Globus pallidus (tissue), 1 donor: ENCODE results near the gene BAZ2B.
"Not testable (repeated sequence)": the region's sequence is repeated elsewhere in the genome, so short reads cannot be mapped to it uniquely, and the experiment has no call there.

ENCODE experiments used
- DNase-seq: peaks from one replicate; pipeline ENCODE4 v3.0.0-alpha.2; 2015; ENCODE audit warnings: low spot score

The BAZ2B gene, protein sequence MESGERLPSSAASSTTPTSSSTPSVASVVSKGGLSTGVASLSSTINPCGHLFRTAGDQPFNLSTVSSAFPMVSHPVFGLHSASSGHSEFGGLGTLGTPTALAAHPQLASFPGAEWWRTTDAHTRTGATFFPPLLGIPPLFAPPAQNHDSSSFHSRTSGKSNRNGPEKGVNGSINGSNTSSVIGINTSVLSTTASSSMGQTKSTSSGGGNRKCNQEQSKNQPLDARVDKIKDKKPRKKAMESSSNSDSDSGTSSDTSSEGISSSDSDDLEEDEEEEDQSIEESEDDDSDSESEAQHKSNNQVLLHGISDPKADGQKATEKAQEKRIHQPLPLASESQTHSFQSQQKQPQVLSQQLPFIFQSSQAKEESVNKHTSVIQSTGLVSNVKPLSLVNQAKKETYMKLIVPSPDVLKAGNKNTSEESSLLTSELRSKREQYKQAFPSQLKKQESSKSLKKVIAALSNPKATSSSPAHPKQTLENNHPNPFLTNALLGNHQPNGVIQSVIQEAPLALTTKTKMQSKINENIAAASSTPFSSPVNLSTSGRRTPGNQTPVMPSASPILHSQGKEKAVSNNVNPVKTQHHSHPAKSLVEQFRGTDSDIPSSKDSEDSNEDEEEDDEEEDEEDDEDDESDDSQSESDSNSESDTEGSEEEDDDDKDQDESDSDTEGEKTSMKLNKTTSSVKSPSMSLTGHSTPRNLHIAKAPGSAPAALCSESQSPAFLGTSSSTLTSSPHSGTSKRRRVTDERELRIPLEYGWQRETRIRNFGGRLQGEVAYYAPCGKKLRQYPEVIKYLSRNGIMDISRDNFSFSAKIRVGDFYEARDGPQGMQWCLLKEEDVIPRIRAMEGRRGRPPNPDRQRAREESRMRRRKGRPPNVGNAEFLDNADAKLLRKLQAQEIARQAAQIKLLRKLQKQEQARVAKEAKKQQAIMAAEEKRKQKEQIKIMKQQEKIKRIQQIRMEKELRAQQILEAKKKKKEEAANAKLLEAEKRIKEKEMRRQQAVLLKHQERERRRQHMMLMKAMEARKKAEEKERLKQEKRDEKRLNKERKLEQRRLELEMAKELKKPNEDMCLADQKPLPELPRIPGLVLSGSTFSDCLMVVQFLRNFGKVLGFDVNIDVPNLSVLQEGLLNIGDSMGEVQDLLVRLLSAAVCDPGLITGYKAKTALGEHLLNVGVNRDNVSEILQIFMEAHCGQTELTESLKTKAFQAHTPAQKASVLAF (N-terminal part only)

DNA sequence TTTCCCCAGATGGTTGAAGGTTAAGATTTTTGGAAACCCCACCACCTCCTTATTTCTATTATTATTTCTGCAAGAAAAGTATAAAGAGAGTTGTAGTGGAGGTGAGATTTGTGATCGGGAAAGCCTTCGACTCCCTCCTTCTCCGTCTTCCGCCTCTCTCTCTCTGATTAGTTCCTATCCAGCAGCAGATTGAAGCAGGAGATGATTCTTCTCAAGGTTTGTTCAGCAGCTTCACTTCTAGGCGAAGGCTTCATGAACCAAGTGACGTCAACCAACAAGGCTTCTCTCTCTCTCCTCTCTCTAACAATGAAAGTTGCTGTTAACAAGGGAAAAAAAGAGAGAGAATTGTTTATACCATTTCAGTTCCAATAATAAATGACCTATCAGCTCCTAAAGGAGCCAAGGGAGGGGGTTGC is at the start of gene BAZ2B:
BAZ2B (minus strand) TSS at position 263 of the 416 bp plus-strand sequence. CDS start 137,829 bp downstream, outside the sequence.
- DNase-seq: peak; percentile 87

DNA sequence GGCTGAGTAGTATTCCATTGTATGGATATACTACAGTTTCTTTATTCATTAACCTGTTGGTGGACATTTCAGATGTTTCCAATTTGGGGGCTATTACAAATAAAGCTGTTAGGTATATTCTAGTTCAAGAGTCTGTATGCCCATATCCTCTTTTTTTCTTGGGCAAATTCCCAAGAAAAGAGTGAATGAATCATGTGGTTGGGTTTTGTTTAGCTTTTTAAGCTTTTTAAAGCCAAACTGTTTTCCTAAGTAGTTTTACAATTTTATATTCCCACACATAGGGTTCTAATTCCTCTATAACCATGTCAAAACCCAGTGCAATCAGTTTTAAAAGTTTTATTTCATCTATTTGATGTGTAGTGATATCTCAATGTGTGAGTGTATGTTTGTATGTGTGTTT is 44.9 kb upstream of the BAZ2B start:
- DNase-seq: no peak

DNA sequence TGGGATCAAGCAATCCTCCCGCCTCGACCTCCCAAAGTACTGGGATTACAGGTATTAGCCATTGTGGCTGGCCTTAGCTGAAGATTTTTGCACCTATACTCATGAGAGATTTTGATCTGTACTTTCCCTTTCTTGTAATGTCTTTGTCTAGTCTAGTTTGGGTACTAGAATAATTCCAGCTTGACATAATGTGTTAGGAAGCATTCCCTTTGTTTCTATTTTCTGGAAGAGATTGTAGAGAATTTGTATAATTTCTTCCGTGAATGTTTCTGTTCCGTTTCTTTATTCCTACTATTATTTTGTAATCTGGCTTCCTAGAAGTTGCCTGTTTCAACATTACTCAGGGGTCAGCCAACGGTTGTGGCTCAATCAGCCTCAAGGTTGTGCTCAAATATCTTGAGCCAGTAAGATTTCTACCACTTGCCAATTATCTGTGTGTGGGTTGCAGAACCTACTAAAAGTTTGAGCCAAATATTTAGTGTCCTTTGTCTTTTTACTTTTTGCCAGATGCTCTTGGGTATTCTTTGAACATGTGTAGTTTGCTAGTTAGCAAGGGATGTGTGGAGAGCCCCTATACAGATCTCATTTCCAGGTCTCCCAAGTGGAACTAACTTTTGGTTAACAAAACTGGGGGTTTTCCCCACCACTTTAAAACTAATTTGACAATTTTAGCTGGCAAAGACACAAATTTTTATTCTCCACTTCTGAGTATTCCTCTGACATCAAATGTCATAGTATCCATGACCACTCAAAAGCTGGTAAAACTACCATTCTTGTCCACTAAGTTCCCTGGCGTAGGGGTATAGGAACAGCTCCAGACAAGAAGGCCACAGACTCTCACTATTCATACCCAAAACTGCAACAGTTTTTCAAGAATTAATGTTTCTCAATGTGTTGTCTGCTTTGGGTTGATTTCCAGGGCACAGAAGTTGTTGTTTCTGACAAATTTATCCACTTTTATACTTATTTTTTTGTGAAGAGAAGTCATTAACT is 42.8 kb upstream of the BAZ2B start:
- no peak for DNase-seq

DNA sequence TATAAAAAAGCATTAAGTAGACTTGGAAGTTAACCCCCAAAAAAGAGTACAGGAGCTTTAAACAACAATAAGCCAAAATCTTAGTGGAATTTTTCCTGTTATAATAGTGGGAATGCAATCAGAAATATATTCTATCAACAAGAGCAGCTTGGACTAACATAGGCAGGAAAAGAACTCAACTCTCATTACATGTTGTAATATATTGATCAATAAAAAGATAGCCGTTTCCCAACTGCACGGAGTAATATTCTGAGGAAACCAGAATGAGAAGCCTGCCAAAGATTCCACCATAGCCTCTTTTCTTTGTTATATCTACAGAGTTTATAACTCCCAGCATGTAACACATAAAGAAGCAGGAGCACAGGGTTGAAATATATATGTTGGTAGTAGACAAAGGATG is 37.6 kb upstream of the BAZ2B start:
- no peak for DNase-seq

DNA sequence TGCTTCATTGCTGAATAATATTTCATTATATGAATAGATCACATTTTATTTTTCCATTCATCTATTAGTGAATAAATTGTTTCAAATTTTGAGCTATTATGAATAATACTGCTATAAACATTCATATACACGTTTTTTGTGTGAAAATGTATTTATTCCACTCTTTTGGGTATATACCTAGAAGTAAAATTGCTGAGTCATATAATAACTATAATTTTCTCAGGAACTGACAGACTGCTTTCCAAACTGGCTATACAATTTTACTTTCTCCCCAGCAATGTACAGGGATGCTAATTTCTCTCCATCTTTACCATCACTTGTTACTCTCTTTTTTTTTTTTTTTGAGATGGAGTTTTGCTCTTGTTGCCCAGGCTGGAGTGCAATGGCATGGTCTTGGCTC is 35.5 kb upstream of the BAZ2B start:
- DNase-seq: no peak

DNA sequence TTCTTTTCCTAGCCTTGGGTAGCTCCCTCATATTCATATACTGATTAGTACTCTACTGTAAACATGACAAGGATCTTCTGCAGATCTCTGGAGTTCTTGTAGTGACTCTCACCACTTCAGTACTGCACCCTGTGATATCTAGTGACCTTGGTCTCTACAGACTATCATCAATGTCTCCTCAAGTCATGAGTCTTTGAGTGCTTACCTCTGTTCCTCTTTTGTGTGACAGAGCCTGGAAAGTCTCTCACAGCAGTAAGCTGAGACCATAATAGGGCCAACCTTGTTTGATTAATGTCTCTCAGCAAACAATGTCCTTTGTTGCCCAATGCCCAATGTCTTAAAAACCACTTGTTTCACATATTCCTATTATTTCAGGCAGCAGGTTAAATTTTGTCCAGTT is 34.2 kb upstream of the BAZ2B start:
- DNase-seq: no peak

DNA sequence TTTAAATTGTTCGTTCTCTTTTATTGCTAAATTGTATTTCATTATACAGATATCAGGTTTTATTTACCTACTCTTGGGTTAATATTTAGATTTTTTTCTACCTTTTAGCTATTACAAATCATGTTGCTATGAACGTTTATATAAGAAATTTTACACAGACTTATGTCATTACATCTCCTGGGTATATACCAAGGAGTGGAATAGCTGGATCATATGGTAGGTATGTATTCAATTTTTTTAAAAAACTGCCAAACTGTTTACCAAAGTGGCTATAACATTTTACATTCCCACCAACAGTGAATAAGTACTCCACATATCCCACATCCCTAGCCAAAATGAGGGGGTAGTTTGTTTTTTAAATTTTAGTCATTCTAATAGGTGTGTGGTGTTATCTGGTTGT is 32.3 kb upstream of the BAZ2B start:
- DNase-seq: no peak

DNA sequence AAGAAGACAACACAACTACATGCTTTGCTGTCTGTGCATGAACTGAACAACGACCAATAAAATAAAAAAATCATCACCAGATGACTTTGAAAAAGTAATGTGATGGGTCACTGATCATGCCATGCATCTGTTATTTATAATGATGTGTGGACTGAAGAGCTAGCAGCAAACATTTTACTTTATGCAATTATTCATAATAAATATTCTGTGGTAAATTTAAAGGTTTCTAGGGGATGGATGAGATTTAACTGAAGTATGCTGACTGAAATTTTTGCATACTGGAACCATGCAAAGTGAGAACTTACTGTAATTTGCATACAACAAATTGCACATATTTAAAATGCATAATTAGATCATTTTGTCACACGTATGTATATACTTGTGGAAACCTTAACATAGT is 31.3 kb upstream of the BAZ2B start:
- no peak for DNase-seq

DNA sequence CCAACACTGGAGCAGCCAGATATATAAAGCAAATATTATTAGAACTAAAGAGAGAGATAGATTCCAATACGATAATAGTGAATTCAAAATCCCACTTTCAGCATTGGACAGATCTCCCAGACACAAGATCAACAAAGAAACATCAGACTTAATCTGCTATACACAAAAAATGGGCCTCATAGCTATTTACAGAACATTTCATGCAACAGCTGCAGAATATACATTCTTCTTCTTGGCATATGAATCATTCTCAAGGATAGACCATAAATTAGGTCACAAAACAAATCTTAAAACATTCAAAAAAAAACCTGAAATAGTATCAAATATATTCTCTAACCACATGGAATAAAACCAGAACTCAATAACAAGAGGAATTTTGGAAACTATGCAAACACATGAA is 23.8 kb upstream of the BAZ2B start:
- no peak for DNase-seq

DNA sequence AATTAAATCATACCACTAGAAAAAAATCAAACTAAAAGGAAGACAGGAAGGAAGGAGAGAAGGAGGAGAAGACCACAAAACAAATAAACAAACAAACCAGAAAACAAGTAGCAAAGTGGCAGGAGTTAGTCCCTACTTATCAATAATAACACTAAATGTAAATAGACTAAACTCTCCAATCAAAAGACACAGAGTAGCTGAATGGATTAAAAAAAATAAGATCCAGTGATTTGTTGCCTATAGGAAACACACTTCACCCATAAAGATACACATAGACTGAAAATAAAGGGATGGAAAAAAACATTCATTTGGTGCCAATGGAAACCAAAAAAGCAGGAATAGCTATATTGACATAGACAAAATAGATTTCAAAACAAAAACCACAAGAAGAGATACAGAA is 23.4 kb upstream of the BAZ2B start:
- DNase-seq: no peak

DNA sequence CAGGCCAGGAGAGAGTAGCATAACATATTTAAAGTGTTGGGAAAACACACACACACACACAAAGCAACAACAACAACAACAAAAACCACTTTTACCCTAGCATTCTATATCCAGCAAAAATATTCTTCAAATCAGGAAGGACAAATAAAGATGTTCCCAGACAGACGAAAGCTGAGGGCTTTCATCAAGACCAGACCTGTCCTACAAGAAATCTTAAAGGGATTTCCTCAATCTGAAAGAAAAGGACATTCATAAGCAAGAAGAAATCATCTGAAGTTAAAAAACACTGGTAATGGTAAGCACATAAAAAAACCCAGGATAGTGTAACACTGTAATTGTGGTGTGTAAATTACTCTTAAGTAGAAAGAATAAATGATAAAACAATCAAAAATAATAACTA is 22.7 kb upstream of the BAZ2B start:
- no peak for DNase-seq

DNA sequence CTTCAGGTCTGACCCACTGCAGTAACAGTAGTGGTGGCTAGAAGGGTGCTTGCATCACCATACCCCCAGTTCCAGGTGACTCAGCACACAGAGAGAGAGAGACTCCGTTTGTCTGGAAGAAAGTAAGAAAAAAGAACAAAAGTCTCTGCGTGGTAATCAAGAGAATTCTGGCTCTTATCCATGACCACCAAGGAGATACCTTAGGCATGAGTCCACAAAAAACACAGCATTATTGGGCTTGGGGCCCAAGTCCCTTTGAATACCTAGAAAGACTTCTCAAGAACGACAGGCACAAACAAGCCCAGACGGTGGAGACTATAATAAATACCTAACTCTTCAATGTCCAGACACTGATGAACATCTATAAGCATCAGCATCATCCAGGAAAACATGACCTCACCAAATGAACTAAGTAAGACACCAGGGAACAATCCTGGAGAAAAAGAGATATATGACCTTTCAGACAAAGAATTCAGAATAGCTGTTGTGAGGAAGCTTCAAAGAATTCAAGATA is 21.7 kb upstream of the BAZ2B start:
- no peak for DNase-seq

DNA sequence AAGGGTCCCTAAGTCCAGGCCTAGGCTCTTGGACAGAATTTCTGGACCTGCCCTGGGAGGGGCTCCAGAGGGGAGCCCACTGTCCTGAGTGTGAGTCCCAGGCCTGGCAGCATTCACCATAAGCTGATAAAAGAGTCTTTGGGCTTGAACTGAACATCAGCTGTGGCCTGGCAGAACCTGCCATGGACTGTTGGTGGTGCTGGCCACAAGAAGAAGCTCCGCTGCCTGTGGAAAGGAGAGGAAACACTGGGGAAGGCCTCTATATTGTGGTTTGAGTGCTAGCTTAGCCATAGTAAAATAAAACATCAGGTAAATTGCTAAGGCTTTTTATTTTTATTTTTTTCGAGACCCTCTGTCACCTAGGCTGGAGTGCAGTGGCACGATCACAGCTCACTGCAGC is 20.9 kb upstream of the BAZ2B start:
- no peak for DNase-seq

DNA sequence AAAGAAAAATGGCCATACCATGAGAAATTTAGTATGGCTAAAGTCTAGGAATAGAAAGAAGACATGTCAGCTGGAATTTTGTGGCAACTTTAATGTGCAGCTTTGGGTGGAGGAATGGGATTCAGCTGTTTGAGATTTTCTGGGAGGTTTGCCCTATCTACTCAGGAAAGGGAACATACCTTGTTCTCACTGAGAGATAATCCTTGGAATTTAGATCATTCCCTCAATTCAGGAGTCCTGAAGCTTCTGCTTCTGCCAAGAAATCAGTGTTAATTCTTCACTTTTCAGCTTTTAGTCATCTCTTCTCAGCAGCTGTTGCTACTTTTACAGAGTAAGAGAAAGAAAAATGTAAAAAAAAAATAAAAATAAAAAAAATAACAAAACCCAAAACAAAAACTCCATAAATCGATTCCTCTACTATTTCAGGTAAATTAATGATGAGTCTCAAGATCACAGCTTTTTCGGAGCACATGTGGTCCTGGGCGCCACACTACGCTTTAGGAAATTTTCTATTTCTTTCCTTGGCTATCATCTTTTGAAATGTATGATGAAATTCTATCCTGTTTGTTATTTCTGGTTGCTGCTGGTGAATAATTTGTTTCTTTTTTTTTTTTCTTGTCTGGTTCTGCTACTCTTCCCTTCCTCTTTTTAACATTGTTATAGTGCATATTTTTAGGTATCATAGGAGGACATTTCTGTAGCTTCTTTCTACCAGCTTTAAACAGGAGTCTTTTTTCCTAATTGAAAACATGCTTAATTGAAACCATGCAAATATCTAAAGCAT is 18.9 kb upstream of the BAZ2B start:
- DNase-seq: no peak

DNA sequence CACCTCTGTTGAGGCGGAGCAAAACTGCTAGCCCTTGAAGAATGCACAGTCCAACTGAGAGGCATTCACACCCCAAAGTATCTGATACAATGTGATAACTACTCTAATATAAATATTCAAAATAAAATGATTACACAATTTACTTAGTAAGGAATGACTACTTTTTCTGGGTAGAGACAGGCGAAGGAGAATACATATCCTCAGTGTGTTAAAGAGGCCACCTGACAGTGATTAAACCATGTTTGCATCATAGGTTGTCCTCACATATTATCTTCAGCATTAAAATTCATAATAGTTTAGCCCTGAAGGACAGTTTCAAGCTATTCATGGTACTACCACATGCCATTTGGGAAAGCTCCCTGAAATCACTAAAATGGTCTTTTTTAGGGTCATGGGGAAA is 16.9 kb upstream of the BAZ2B start:
- DNase-seq: no peak

DNA sequence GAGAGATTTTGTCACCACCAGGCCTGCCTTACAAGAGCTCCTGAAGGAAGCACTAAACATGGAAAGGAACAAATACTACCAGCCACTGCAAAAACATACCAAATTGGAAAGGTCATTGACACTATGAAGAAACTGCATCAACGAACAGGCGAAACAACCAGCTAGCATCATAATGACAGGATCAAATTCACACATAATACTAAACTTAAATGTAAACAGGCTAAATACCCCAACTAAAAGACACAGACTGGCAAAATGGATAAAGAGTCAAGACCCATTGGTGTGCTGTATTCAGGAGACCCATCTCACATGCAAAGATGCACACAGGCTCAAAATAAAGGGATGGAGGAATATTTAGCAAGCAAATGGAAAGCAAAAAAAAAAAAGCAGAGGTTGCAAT is 9.3 kb upstream of the BAZ2B start:
- not testable (repeated sequence) for DNase-seq

DNA sequence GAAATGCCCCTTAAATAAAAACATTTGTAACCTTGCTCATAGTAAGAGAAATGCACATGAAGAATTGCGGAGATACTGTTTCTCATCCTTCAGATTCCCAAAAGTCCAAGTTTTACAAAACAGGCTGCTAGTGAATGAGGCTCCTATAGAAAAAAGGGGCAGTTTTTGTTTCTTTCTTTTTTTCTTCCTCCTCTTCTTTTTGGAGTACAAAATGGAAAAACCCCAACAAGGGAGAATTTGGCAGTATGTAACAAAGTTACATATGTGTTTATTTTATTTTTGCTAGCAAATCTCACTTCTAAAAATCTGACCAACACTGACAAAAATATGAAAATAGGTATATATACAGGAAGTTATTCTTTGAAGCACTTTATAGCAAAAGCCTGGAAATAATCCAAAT is 7.1 kb upstream of the BAZ2B start:
- no peak for DNase-seq

DNA sequence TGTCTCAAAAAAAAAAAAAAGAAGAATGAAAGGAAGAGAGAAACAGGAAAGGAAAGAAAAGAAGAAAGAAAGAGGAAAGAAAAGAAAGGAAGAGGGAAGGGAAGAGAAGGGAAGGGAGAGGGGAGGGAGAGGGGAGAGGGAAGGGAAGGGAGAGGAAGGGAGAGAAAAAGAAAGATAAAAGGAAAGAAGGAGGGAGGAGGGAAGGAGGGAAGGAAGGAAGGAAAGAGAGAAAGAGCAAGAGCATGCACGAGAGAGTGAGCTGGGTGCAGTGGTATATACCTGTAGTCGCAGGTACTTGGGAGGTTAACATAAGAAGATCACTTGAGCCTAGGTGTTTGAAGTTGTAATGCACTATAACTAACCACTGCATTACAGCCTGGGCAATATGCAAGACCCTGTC is 6.6 kb upstream of the BAZ2B start:
- no peak for DNase-seq

DNA sequence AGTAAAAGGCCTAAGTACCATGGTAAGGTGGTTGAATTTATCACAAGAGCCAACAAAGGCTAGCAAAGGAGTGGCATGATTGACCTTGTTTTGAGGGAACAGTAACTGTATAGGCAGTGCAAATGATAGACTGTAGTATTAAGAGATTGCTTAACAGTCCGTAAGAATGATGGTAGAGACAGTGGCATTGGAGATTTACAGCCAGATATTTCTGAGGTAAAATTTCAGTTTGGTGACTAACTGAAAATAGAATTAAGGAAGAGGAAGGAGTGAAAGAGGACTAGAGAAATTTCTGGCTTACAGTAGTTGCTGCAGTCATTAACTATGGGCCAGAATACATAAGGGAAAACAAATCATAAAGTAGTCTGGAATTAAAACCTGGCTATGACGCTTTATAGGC is 4.4 kb upstream of the BAZ2B start:
- DNase-seq: no peak

DNA sequence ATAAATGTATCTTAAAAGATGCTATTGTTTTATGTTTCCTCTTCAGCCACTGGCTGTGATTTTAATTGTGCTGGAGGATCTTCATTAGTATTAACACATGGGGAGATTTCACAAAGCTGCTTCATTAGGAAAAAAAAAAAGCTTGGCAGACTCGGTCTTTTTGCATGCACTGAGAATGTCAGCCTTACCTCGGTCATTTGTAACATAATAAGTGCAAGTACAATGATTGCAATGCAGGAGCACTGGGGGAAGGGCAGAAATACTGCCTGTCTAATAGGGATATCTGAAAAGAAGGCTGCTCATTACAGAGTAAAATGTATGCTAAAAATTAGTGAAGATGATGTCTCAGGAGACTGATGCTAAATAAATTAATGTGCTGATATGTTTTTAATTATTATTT is 1.3 kb upstream of the BAZ2B start:
- DNase-seq: peak; percentile 36
